B cell (primary cell): ENCODE data around the gene ARSJ. TPM values are rescaled to one million over a fixed set of nuclear protein-coding genes. Genes with fewer than 3 reads are reported as not detected.

Source experiments
- ATAC-seq: fragments of 200-7000 bp; cut with Tn5 transposase; one replicate; pipeline ENCODE4 v1.10.0; 2021; ENCODE audit warnings: low read depth, mild to moderate bottlenecking, moderate number of reproducible peaks, moderate library complexity
- CTCF ChIA-PET: fragments of 350-600 bp; sonication (Branson Sonifier 250); formaldehyde crosslinking; loops from one replicate; lab custom pipeline; 2021; ENCODE audit warnings: antibody characterized with exemption, inconsistent platforms; lab: Charles Lee
- POLR2A ChIA-PET: fragments of 350-600 bp; sonication (Branson Sonifier 250); formaldehyde crosslinking; loops from one replicate; lab custom pipeline; 2021; ENCODE audit warnings: antibody characterized with exemption; lab: Charles Lee
- DNase-seq: peaks from one replicate; pipeline ENCODE4 v3.0.0; 2013
- H2AFZ ChIP-seq: 2 replicates; pipeline ENCODE4 v1.6.1; 2012; ENCODE audit warnings: mild to moderate bottlenecking, low read depth, low read length; ENCODE audit not compliant: insufficient read depth, poor library complexity, severe bottlenecking
- H3K27ac ChIP-seq, 2 donors: 1 replicate in 1 of 2; 2 replicates in 1 of 2; pipeline ENCODE4 v1.5.1; 2012 to 2013; ENCODE audit warnings: low read length in 2 of 2, mild to moderate bottlenecking in 2 of 2, moderate library complexity in 1 of 2
- H3K27me3 ChIP-seq, 4 experiments: fragments of 200-600 bp in 1 of 4; sonication (generic) in 1 of 4; replicated peaks in 1 of 4; 1 replicate in 2 of 4; 2 replicates in 2 of 4; pipeline versions ENCODE4 v1.6.1 to v1.7.0; 2013 to 2016; ENCODE audit warnings: low read length in 3 of 4, mild to moderate bottlenecking in 2 of 4, mixed read lengths in 1 of 4, moderate library complexity in 1 of 4; ENCODE audit not compliant: insufficient read depth in 4 of 4, control insufficient read depth in 3 of 4; ENCODE audit errors: control extremely low read depth in 1 of 4
- H3K36me3 ChIP-seq, 2 experiments: replicated peaks in 1 of 2; 1 replicate in 1 of 2; 2 replicates in 1 of 2; pipeline versions ENCODE4 v1.6.1 to v1.7.1; 2013; ENCODE audit warnings: low read length in 1 of 2; ENCODE audit not compliant: insufficient read depth in 2 of 2, control insufficient read depth in 1 of 2; ENCODE audit errors: control extremely low read depth in 1 of 2, extremely low read depth in 1 of 2
- H3K4me1 ChIP-seq, 2 donors: fragments of 200-600 bp in 1 of 2; sonication (generic) in 1 of 2; 1 replicate in 1 of 2; 2 replicates in 1 of 2; pipeline versions ENCODE4 v1.5.1 to v1.6.1; 2013 to 2017; ENCODE audit warnings: low read length in 2 of 2; ENCODE audit not compliant: control insufficient read depth in 2 of 2, insufficient read depth in 2 of 2
- H3K4me2 ChIP-seq: replicated peaks from 2 replicates; pipeline ENCODE3; 2012; ENCODE audit warnings: mild to moderate bottlenecking, low read depth, low read length; ENCODE audit not compliant: poor library complexity, severe bottlenecking
- H3K4me3 ChIP-seq, 5 experiments: fragments of 200-600 bp in 1 of 5; sonication (generic) in 1 of 5; 1 replicate in 3 of 5; 2 replicates in 2 of 5; pipeline versions ENCODE4 v1.5.1 to v1.7.0; 2011 to 2016; ENCODE audit warnings: low read length in 4 of 5, mild to moderate bottlenecking in 4 of 5, low read depth in 2 of 5, control low read depth in 1 of 5, moderate library complexity in 1 of 5; ENCODE audit not compliant: insufficient read depth in 1 of 5; ENCODE audit errors: control extremely low read depth in 1 of 5, extremely low read depth in 1 of 5
- H3K79me2 ChIP-seq: fragments of 200-600 bp; sonication (generic); one replicate; pipeline ENCODE4 v1.6.0; 2016; ENCODE audit warnings: low read length; ENCODE audit not compliant: control insufficient read depth, insufficient read depth
- H3K9ac ChIP-seq: fragments of 200-600 bp; sonication (generic); 2 replicates; pipeline ENCODE4 v1.6.1; 2017; ENCODE audit warnings: mild to moderate bottlenecking, low read length, moderate library complexity
- H3K9me3 ChIP-seq, 3 donors: one replicate each; pipeline versions ENCODE4 v1.6.1 to v1.7.1; 2013; ENCODE audit warnings: low read length in 2 of 3; ENCODE audit not compliant: control insufficient read depth in 2 of 3, insufficient read depth in 1 of 3; ENCODE audit errors: control extremely low read depth in 1 of 3
- H4K20me1 ChIP-seq: 2 replicates; pipeline ENCODE4 v1.6.0; 2012; ENCODE audit warnings: mild to moderate bottlenecking, low read length; ENCODE audit not compliant: insufficient read depth, control insufficient read depth, poor library complexity, severe bottlenecking
- H3K27ac Mint-ChIP-seq: one replicate; pipeline ENCODE4 v1.8.0; 2021; ENCODE audit warnings: mixed read lengths
- H3K27me3 Mint-ChIP-seq: one replicate; pipeline ENCODE4 v1.8.0; 2021; ENCODE audit warnings: mixed read lengths
- H3K4me1 Mint-ChIP-seq: one replicate; pipeline ENCODE4 v1.8.0; 2021; ENCODE audit warnings: mixed read lengths
- H3K4me3 Mint-ChIP-seq: one replicate; pipeline ENCODE4 v1.8.0; 2021; ENCODE audit warnings: mixed read lengths
- H3K9me3 Mint-ChIP-seq: one replicate; pipeline ENCODE4 v1.8.0; 2022; ENCODE audit warnings: mixed read lengths; ENCODE audit not compliant: insufficient read depth
- EZH2 ChIP-seq: IDR thresholded peaks from 2 replicates; pipeline ENCODE4 v1.6.1; 2012; ENCODE audit warnings: borderline replicate concordance, low read depth, mild to moderate bottlenecking, moderate library complexity, low read length; ENCODE audit not compliant: insufficient read depth, poor library complexity, severe bottlenecking
- WGBS: methylation state at CpG from one replicate; pipeline ENCODE4 v1.1.5; 2013; ENCODE audit warnings: missing lambda C conversion rate; ENCODE audit not compliant: insufficient coverage; 5-methylcytosine and 5-hydroxymethylcytosine counted together
- intact Hi-C: fragments of 100-400 bp; cut with micrococcal nuclease; formaldehyde crosslinking; loops from one replicate; pipeline ENCODE4 v1.10.0; 2022
- polyA plus RNA-seq: library from polyadenylated mRNA; depleted of rRNA; stranded (reverse); fragments of >200 nt; gene quantifications from 2 replicates; pipeline ENCODE4 v1.2.3, GENCODE V29; 2012
- total RNA-seq, 2 donors: library from RNA; stranded (reverse); fragments of 120-200 nt in 1 of 2; gene quantifications; 1 replicate in 1 of 2; 2 replicates in 1 of 2; pipeline versions ENCODE4 v1.2.3 to v1.2.4, GENCODE V29; 2013 to 2022
- TF ChIP-seq, protein P1 (sequence below): fragments of 200-600 bp; IDR thresholded peaks from one replicate; pipeline ENCODE4 v1.8.0; 2022; ENCODE audit warnings: antibody characterized with exemption, mild to moderate bottlenecking

ARSJ gene
- total and polyA plus RNA-seq, 2 donors (not counting 1 experiment from before 2014, with no cell fraction given), result not detected

DNA sequence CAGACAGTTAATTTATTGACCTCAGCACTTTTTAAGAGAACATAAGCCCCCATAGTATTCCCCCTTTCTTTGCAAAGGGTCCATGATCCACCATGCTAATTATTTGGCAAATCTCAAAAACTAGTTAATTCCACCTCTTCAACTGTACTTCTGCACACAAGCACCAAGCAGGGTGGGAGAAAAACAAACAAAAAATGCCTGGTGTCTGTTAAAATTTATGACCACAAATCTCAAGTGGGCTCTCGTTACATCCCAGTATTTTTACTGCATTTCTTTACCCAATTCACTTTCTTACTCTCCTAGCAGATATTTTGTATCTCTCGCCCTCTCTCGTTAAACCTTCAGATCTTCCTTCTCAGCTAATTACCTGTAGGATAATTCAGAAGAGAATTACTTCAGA is 6.1 kb downstream of the ARSJ start:
- intact Hi-C loops, result no loop called here
- H3K27me3 Mint-ChIP-seq, result peaks cover 29% of the 10 kb centered on the region
- WGBS, result no CpG with 5 or more reads among the region's 3 CpGs
- no peak overlapping the region for H3K4me3 Mint-ChIP-seq
- H4K20me1 ChIP-seq, result no peaks in the 10 kb centered on the region
- peaks cover 0 to 9% (median 5%) of the 10 kb centered on the region in 4 experiments for H3K27me3 ChIP-seq
- H3K36me3 ChIP-seq, result no peaks in the 10 kb centered on the region
- no peak overlapping the region for H3K4me2 ChIP-seq
- H3K4me1 ChIP-seq, result no peaks in the 10 kb centered on the region
- H3K27ac ChIP-seq, result no peak overlapping the region
- DNase-seq, result no peak
- no peaks in the 10 kb centered on the region for H3K4me1 Mint-ChIP-seq
- H2AFZ ChIP-seq, result no peak overlapping the region
- H3K9me3 ChIP-seq, result peaks cover 0 to 3% (median 2%) of the 10 kb centered on the region in 3 donors
- POLR2A ChIA-PET, result no interaction called here
- no peak overlapping the region for H3K4me3 ChIP-seq
- no peaks in the 10 kb centered on the region for H3K9me3 Mint-ChIP-seq
- H3K79me2 ChIP-seq, result no peaks in the 10 kb centered on the region
- H3K27ac Mint-ChIP-seq, result no peak overlapping the region
- CTCF ChIA-PET, result no interaction called here
- ATAC-seq, result no peak
- H3K9ac ChIP-seq, result no peak overlapping the region
- no peak for TF ChIP-seq EZH2
- TF ChIP-seq, protein P1, sequence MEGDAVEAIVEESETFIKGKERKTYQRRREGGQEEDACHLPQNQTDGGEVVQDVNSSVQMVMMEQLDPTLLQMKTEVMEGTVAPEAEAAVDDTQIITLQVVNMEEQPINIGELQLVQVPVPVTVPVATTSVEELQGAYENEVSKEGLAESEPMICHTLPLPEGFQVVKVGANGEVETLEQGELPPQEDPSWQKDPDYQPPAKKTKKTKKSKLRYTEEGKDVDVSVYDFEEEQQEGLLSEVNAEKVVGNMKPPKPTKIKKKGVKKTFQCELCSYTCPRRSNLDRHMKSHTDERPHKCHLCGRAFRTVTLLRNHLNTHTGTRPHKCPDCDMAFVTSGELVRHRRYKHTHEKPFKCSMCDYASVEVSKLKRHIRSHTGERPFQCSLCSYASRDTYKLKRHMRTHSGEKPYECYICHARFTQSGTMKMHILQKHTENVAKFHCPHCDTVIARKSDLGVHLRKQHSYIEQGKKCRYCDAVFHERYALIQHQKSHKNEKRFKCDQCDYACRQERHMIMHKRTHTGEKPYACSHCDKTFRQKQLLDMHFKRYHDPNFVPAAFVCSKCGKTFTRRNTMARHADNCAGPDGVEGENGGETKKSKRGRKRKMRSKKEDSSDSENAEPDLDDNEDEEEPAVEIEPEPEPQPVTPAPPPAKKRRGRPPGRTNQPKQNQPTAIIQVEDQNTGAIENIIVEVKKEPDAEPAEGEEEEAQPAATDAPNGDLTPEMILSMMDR, result no peak

DNA sequence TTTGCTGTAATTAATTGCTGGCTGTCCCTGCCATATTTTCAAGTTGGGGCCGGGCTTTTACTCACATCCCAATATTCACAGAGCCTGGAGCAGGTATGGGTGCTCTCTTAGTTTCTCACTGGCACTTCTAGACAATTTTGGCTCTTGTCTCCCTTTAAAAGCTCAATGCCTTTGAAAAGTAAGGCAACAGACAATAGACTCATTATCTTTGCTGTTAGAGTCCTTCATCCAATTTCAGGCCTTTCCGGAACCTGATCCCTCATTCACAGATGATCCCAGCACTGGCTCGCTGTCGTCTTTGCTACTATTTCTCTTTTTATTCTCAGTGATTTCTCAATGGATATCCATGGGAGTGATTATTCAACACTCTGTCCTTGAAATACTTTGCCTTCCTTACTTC is 6.7 kb downstream of the ARSJ start:
- WGBS, result 67% methylated on average over 1 of the region's 4 CpGs
- no peaks in the 10 kb centered on the region for H3K9me3 Mint-ChIP-seq
- no peak overlapping the region for H3K27ac Mint-ChIP-seq
- ChIA-PET POLR2A (no interaction called here), CTCF (no interaction called here)
- Histone ChIP-seq H3K4me1 (no peaks in the 10 kb centered on the region), H3K9ac (no peak overlapping the region), H3K36me3 (no peaks in the 10 kb centered on the region), H3K27ac (no peak overlapping the region), H2AFZ (no peak overlapping the region), H4K20me1 (no peaks in the 10 kb centered on the region), H3K4me3 (no peak overlapping the region), H3K9me3 (peaks cover 0 to 3% (median 2%) of the 10 kb centered on the region in 3 donors), H3K79me2 (no peaks in the 10 kb centered on the region), H3K27me3 (peaks cover 0 to 9% (median 3%) of the 10 kb centered on the region in 4 experiments), H3K4me2 (no peak overlapping the region)
- intact Hi-C loops, result no loop called here
- ATAC-seq, result no peak
- peaks cover 28% of the 10 kb centered on the region for H3K27me3 Mint-ChIP-seq
- TF ChIP-seq EZH2, result no peak
- TF ChIP-seq, protein P1, result no peak
- H3K4me3 Mint-ChIP-seq, result no peak overlapping the region
- no peaks in the 10 kb centered on the region for H3K4me1 Mint-ChIP-seq
- no peak for DNase-seq
